CD4-positive, alpha-beta T cell treated with Interleukin-6 for 4 hours (primary cell): Measurements from ENCODE around the gene AGRP.
"Not testable (repeated sequence)": the region's sequence is repeated elsewhere in the genome, so short reads cannot be mapped to it uniquely, and the experiment has no call there.

ENCODE experiments used
- DNase-seq: peaks from one replicate; pipeline ENCODE4 v3.0.0-alpha.2; 2020; ENCODE audit warnings: mixed read lengths

The AGRP gene

GRCh38 chr16:67504031-67505021, 21.0 kb upstream of the AGRP start:
- DNase-seq, result peak; percentile 55

- DNase-seq, result no peak
Measured at GRCh38 chr16:67499106-67499505, 15.8 kb upstream of the AGRP start.

GRCh38 chr16:67490335-67491096, 7.2 kb upstream of the AGRP start:
- DNase-seq, result no peak

- DNase-seq, result no peak
Measured at GRCh38 chr16:67489401-67490083, 6.2 kb upstream of the AGRP start.

- DNase-seq, result not testable (repeated sequence)
Measured at GRCh38 chr16:67487561-67487960, 4.2 kb upstream of the AGRP start.

GRCh38 chr16:67486805-67487204, 3.5 kb upstream of the AGRP start:
- DNase-seq, result no peak

GRCh38 chr16:67483731-67484525, 581 bp upstream of the AGRP start:
- no peak for DNase-seq

- DNase-seq, result no peak
Measured at GRCh38 chr16:67482233-67482924, 968 bp downstream of the AGRP start.

- DNase-seq, result peak; percentile 48
Measured at GRCh38 chr16:67481561-67482232, 1.6 kb downstream of the AGRP start.

GRCh38 chr16:67480833-67481560, 2.4 kb downstream of the AGRP start, which contains the start of gene ATP6V0D1:
Gene ATP6V0D1 (minus strand): TSS chr16:67481157. CDS start chr16:67481086, 71 bp downstream.
- peak; percentile 99 for DNase-seq

- DNase-seq, result no peak
Measured at GRCh38 chr16:67477960-67478554, 5.3 kb downstream of the AGRP start.

- no peak for DNase-seq
Measured at GRCh38 chr16:67474551-67475455, 8.5 kb downstream of the AGRP start.

GRCh38 chr16:67471758-67472384, 11.5 kb downstream of the AGRP start:
- no peak for DNase-seq

- DNase-seq, result no peak
Measured at GRCh38 chr16:67470359-67470758, 13.0 kb downstream of the AGRP start.

- no peak for DNase-seq
Measured at GRCh38 chr16:67468731-67469130, 14.6 kb downstream of the AGRP start.

- DNase-seq, result no peak
Measured at GRCh38 chr16:67466581-67466980, 16.8 kb downstream of the AGRP start.

- DNase-seq, result no peak
Measured at GRCh38 chr16:67464565-67464964, 18.8 kb downstream of the AGRP start.

- DNase-seq, result no peak
Measured at GRCh38 chr16:67463691-67464090, 19.7 kb downstream of the AGRP start.
